ENCODE data around the gene FZD1. TPM values are rescaled to one million over a fixed set of nuclear protein-coding genes. Genes with fewer than 3 reads are reported as not detected.

Gene FZD1
- total and polyA plus RNA-seq, 12 donors, result 3.0 to 24.6 (median 9.4) TPM

- intact Hi-C loops (cut with DNase I), result no loop called here
- H3K9me3 ChIP-seq (replicated peaks in 1 of 3), result no peaks in the 10 kb centered on the region
- no peaks in the 10 kb centered on the region for H3K27me3 ChIP-seq
- WGBS, 4 donors, result 88 to 97% (median 90%) methylated on average over 6 of the region's 6 CpGs
- DNase-seq, result no peak
- no peak for TF ChIP-seq POLR2A (IDR thresholded peaks at IDR 0.05)
- TF ChIP-seq CTCF (IDR thresholded peaks at IDR 0.05), result no peak
- H3K27ac ChIP-seq, result no peak overlapping the region
- H3K36me3 ChIP-seq (replicated peaks in 1 of 2), result no peaks in the 10 kb centered on the region
- H3K4me1 ChIP-seq (replicated peaks in 1 of 2), result peaks cover 5 to 7% of the 10 kb centered on the region in 2 donors
- no peak overlapping the region for H3K4me3 ChIP-seq
Observed at GRCh38 chr7:91235211-91235832, 28.9 kb upstream of the FZD1 start.

- intact Hi-C loops (cut with DNase I), result no loop called here
- H3K9me3 ChIP-seq (replicated peaks in 1 of 3), result no peaks in the 10 kb centered on the region
- H3K36me3 ChIP-seq (replicated peaks in 1 of 2), result no peaks in the 10 kb centered on the region
- no peak for TF ChIP-seq POLR2A (IDR thresholded peaks at IDR 0.05)
- DNase-seq, result peak in 5 of 7 donors; percentile 15 to 56 (median 24)
- no peak overlapping the region for H3K4me3 ChIP-seq
- H3K27ac ChIP-seq, result no peak overlapping the region
- H3K27me3 ChIP-seq, result no peaks in the 10 kb centered on the region
- H3K4me1 ChIP-seq (replicated peaks in 1 of 2), result peaks cover 13 to 15% of the 10 kb centered on the region in 2 donors
- WGBS, 4 donors, result 51 to 81% (median 65%) methylated on average over 2 of the region's 2 CpGs
Observed at GRCh38 chr7:91239171-91239604, 25.0 kb upstream of the FZD1 start.

GRCh38 chr7:91239772-91240171 is 24.5 kb upstream of the FZD1 start:
- WGBS, 4 donors, result 84 to 100% (median 87%) methylated on average over 1 of the region's 1 CpG
- Histone ChIP-seq H3K27ac (no peak overlapping the region), H3K27me3 (no peaks in the 10 kb centered on the region), H3K9me3 (replicated peaks in 1 of 3) (no peaks in the 10 kb centered on the region), H3K36me3 (replicated peaks in 1 of 2) (no peaks in the 10 kb centered on the region), H3K4me1 (replicated peaks in 1 of 2) (peaks cover 13 to 15% of the 10 kb centered on the region in 2 donors), H3K4me3 (no peak overlapping the region)
- no peak for DNase-seq
- intact Hi-C loops (cut with DNase I), result no loop called here
- TF ChIP-seq POLR2A (IDR thresholded peaks at IDR 0.05) (no peak), CTCF (IDR thresholded peaks at IDR 0.05) (no peak)

- Histone ChIP-seq H3K4me1 (replicated peaks in 1 of 2) (peaks cover 13 to 15% of the 10 kb centered on the region in 2 donors), H3K27me3 (no peaks in the 10 kb centered on the region), H3K27ac (peak overlapping the region in 3 of 5 donors; percentile 55 to 65 (median 61)), H3K9me3 (replicated peaks in 1 of 3) (no peaks in the 10 kb centered on the region), H3K4me3 (no peak overlapping the region), H3K36me3 (replicated peaks in 1 of 2) (no peaks in the 10 kb centered on the region)
- TF ChIP-seq POLR2A (IDR thresholded peaks at IDR 0.05), result no peak
- no peak for TF ChIP-seq CTCF (IDR thresholded peaks at IDR 0.05)
- WGBS, 4 donors, result 6 to 13% (median 9%) methylated on average over 2 of the region's 2 CpGs
- peak in 5 of 7 donors; percentile 38 to 66 (median 53) for DNase-seq
- intact Hi-C loops (cut with DNase I), result no loop called here
Observed at GRCh38 chr7:91240376-91240941, 23.8 kb upstream of the FZD1 start.
